ENCODE measurements around the gene PAK3.

- TF ChIP-seq, protein P1, sequence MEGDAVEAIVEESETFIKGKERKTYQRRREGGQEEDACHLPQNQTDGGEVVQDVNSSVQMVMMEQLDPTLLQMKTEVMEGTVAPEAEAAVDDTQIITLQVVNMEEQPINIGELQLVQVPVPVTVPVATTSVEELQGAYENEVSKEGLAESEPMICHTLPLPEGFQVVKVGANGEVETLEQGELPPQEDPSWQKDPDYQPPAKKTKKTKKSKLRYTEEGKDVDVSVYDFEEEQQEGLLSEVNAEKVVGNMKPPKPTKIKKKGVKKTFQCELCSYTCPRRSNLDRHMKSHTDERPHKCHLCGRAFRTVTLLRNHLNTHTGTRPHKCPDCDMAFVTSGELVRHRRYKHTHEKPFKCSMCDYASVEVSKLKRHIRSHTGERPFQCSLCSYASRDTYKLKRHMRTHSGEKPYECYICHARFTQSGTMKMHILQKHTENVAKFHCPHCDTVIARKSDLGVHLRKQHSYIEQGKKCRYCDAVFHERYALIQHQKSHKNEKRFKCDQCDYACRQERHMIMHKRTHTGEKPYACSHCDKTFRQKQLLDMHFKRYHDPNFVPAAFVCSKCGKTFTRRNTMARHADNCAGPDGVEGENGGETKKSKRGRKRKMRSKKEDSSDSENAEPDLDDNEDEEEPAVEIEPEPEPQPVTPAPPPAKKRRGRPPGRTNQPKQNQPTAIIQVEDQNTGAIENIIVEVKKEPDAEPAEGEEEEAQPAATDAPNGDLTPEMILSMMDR (IDR thresholded peaks at IDR 0.05): no peak
- TF ChIP-seq EZH2 (IDR thresholded peaks at IDR 0.05): no peak
Observed at GRCh38 chrX:111047575-111047974, 48.4 kb upstream of the PAK3 start.
